Pancreas (tissue), 10 donors: Measurements from ENCODE around the gene MANEA. TPM values are rescaled to one million over a fixed set of nuclear protein-coding genes. Genes with fewer than 3 reads are reported as not detected.

Source experiments
- ATAC-seq, 4 donors: fragments of 200-7000 bp; cut with Tn5 transposase; one replicate each; pipeline versions ENCODE4 v1.8.0 to v1.9.1; 2020; ENCODE audit warnings: mild to moderate bottlenecking in 4 of 4, moderate library complexity in 4 of 4
- DNase-seq, 6 donors: peaks; one replicate each; pipeline ENCODE4 v3.0.0-alpha.2; 2020
- FAIRE-seq: peaks from 2 replicates; lab custom pipeline; 2012; peaks lifted over from hg19 to GRCh38; lab: Jason Lieb, UNC
- H3K27ac ChIP-seq, 4 donors: fragments of 200-600 bp; sonication (generic); 1 replicate in 3 of 4; 2 replicates in 1 of 4; pipeline versions ENCODE4 v1.5.0 to v1.8.0; 2020
- H3K27me3 ChIP-seq, 4 donors: fragments of 200-600 bp; one replicate each; pipeline ENCODE4 v1.8.0; 2021
- H3K36me3 ChIP-seq, 3 donors: fragments of 200-600 bp; sonication (generic) in 1 of 3; one replicate each; pipeline versions ENCODE4 v1.5.0 to v1.8.0; 2020 to 2021
- H3K4me1 ChIP-seq, 3 donors: fragments of 200-600 bp; one replicate each; pipeline ENCODE4 v1.8.0; 2021
- H3K4me3 ChIP-seq, 4 donors: fragments of 200-600 bp; sonication (generic) in 2 of 4; one replicate each; pipeline versions ENCODE4 v1.5.0 to v1.8.0; 2020 to 2021
- H3K9me3 ChIP-seq, 4 donors: fragments of 200-600 bp; one replicate each; pipeline ENCODE4 v1.8.0; 2021
- WGBS, 2 donors: extraction: QIAGEN DNeasy Blood & Tissue Kit; methylation state at CpG; one replicate each; pipeline ENCODE4 v1.1.7; 2013; 5-methylcytosine and 5-hydroxymethylcytosine counted together
- intact Hi-C, 3 donors: fragments of 100-400 bp; cut with DNase I; formaldehyde crosslinking; loops; one replicate each; pipeline versions ENCODE4 v1.11.1 to v1.14.2; 2022
- polyA plus RNA-seq, 2 donors: library from polyadenylated mRNA; stranded (reverse); fragments of 200-250 nt; gene quantifications; one replicate each; pipeline ENCODE4 v1.2.3, GENCODE V29; 2013
- total RNA-seq, 6 donors: library from RNA; stranded (reverse); fragmentation: NEBNext Ultra II Directional in 4 of 6; extraction: Animal tissue kit (Norgen Biotek cat#: 25700) in 4 of 6; gene quantifications; one replicate each; pipeline versions ENCODE4 v1.2.1 to v1.2.4, GENCODE V29; 2021 to 2023
- TF ChIP-seq, protein P1 (sequence below), 4 donors: fragments of 200-600 bp; sonication (generic) in 3 of 4; IDR thresholded peaks; one replicate each; pipeline versions ENCODE4 v1.5.0 to v1.8.0; 2021; ENCODE audit warnings: antibody characterized with exemption in 4 of 4
- donor health status: healthy with polysubstance abuse.
- donor health status: DM: no; HTN: no; CAD: no; lungs with moderate emphysema.
- donor health status: DM: no; HTN: no; CAD: no.
- donor health status: control.
- donor health status: control.
- donor health status: Bipolar disorder and iron deficiency.
- donor health status: DM: yes; HTN: yes; CAD: no.
- donor health status: DM: no; HTN: no; CAD: no.
- donor health status: DM: no; HTN: no; CAD: no.
- donor health status: DM: yes; HTN: yes; CAD: no.

The MANEA gene
- total and polyA plus RNA-seq, 8 donors: 0.95 to 7.5 (median 4.2) TPM

DNA sequence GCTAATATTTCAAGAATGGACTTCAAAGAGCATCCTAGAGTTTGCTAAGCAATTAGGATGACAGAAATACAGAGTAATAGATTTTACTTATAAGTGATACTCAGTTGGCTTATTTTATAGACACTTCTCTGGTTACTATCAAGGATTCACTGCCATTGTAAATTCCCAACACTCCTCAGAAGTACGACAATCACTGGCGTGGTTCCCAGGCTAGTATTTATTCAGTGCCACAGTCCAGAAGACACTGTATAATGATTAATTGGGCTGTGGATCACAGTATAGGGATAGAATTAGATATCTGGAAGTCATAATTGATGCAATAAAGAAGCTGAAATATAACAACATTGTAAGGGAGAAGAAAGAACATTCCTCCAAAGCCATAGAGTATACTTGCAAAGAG lies 15.7 kb downstream of the MANEA start:
- 19 to 23% methylated on average over 2 of the region's 2 CpGs for WGBS, 2 donors
- intact Hi-C loops: no loop called here
- Histone ChIP-seq H3K9me3 (no peaks in the 10 kb centered on the region), H3K4me1 (peaks cover 0 to 5% (median 0%) of the 10 kb centered on the region in 3 donors), H3K4me3 (no peak overlapping the region), H3K36me3 (no peaks in the 10 kb centered on the region), H3K27ac (no peak overlapping the region), H3K27me3 (no peaks in the 10 kb centered on the region)
- no peak for FAIRE-seq
- peak in 3 of 4 donors; percentile 62 to 83 (median 66) for ATAC-seq
- TF ChIP-seq, protein P1, sequence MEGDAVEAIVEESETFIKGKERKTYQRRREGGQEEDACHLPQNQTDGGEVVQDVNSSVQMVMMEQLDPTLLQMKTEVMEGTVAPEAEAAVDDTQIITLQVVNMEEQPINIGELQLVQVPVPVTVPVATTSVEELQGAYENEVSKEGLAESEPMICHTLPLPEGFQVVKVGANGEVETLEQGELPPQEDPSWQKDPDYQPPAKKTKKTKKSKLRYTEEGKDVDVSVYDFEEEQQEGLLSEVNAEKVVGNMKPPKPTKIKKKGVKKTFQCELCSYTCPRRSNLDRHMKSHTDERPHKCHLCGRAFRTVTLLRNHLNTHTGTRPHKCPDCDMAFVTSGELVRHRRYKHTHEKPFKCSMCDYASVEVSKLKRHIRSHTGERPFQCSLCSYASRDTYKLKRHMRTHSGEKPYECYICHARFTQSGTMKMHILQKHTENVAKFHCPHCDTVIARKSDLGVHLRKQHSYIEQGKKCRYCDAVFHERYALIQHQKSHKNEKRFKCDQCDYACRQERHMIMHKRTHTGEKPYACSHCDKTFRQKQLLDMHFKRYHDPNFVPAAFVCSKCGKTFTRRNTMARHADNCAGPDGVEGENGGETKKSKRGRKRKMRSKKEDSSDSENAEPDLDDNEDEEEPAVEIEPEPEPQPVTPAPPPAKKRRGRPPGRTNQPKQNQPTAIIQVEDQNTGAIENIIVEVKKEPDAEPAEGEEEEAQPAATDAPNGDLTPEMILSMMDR (IDR thresholded peaks at IDR 0.05): no peak
- peak in 1 of 6 donors; percentile 17 for DNase-seq

DNA sequence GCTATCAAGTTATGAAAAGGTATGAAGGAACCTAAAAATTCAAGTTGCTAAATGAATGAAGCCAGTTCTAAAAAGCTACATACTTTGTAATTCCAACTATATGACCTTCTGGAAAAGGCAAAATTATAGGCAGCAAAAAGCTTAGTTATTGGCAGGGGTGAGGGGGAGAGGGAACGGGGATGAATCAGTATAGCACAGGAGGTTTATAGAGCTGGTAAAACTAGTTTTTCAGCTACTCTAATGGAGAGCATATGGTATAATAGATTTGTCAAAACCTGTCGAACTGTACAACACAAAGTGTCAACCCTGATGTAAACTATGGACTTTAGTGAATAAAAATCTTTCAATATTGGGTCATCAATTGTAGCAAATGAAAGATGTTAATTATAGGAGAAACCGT lies 18.7 kb downstream of the MANEA start:
- TF ChIP-seq, protein P1 (IDR thresholded peaks at IDR 0.05): no peak
- FAIRE-seq: no peak
- Histone ChIP-seq H3K27ac (no peak overlapping the region), H3K9me3 (no peaks in the 10 kb centered on the region), H3K27me3 (no peaks in the 10 kb centered on the region), H3K36me3 (no peaks in the 10 kb centered on the region), H3K4me3 (no peak overlapping the region), H3K4me1 (peaks cover 0 to 5% (median 0%) of the 10 kb centered on the region in 3 donors)
- WGBS, 2 donors: 46 to 53% methylated on average over 3 of the region's 3 CpGs
- intact Hi-C loops: no loop called here
- ATAC-seq: no peak
- DNase-seq: no peak

DNA sequence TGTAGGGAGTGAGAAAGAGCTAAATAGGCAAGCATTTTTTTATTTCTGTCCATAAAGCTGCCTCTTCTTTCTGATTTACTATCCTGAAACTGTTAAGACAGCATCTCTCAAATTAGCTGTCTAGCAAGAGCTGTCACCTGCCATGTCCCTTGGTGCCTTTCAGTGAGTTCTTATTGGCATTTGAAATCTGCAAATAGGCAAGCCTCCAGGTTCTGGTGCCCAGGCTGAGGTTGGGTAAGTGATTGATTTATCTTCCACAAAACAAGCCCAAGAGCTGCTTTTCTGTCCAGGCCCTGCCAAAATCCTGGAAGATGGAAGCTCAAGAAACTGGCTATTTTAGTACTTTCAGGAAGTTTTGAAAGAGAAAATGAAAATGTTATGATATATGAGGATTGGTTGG lies 22.4 kb downstream of the MANEA start:
- DNase-seq (no peak), ATAC-seq (no peak), FAIRE-seq (no peak)
- Histone ChIP-seq H3K4me3 (no peak overlapping the region), H3K27ac (no peak overlapping the region), H3K4me1 (no peaks in the 10 kb centered on the region), H3K9me3 (no peaks in the 10 kb centered on the region), H3K36me3 (no peaks in the 10 kb centered on the region), H3K27me3 (no peaks in the 10 kb centered on the region)
- intact Hi-C loops: no loop called here
- TF ChIP-seq, protein P1 (IDR thresholded peaks at IDR 0.05): no peak

DNA sequence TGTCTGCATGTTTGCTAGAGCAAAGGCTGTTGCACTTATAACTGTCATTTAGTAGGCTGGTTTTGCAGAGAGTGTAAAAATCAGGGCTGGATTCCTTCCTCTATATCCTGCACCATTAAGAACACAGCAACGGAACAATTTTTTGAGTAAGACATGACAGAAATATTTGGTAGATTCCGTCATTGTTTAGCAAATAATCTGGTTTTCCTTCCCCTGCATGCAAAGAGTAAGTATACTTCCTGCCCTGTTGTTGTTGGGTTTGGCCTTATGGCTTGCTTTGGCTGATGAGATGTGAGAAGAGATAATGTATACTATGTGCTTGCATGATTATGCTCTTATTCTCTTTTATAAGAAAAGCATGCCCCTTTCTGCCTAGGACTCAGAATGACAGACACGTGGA lies 23.8 kb downstream of the MANEA start:
- ATAC-seq: no peak
- Histone ChIP-seq H3K27ac (no peak overlapping the region), H3K27me3 (no peaks in the 10 kb centered on the region), H3K36me3 (no peaks in the 10 kb centered on the region), H3K4me3 (no peak overlapping the region), H3K4me1 (no peaks in the 10 kb centered on the region), H3K9me3 (no peaks in the 10 kb centered on the region)
- FAIRE-seq: no peak
- 83 to 86% methylated on average over 3 of the region's 3 CpGs for WGBS, 2 donors
- no peak for DNase-seq
- intact Hi-C loops: no loop called here
- TF ChIP-seq, protein P1 (IDR thresholded peaks at IDR 0.05): no peak

DNA sequence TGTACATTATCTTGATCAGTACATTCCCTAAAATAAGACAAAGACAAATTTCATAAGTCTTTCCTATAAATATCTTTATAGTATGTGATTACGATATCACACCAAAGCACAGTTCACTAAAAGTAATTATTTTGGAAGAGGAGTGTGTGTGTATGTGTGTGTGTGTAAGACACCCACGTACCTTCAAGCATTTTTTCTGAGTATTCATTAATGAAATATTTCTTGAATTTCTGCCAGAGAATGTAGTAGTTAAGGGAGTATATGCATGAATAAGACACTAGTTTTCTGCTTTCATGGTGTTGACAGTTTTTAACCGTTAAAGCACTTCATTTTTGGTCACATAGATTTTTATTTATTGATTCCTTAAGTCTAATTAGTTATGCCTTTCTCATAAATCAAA lies 36.8 kb downstream of the MANEA start:
- intact Hi-C loops: no loop called here
- Histone ChIP-seq H3K27ac (no peak overlapping the region), H3K9me3 (no peaks in the 10 kb centered on the region), H3K36me3 (no peaks in the 10 kb centered on the region), H3K4me3 (no peak overlapping the region), H3K4me1 (no peaks in the 10 kb centered on the region), H3K27me3 (no peaks in the 10 kb centered on the region)
- TF ChIP-seq, protein P1 (IDR thresholded peaks at IDR 0.05): no peak
- ATAC-seq (no peak), FAIRE-seq (no peak), DNase-seq (no peak)
- 51 to 53% methylated on average over 3 of the region's 3 CpGs for WGBS, 2 donors
